ENCODE measurements around the gene TOGARAM1. TPM values are rescaled to one million over a fixed set of nuclear protein-coding genes. Genes with fewer than 3 reads are reported as not detected.

Gene TOGARAM1
- total RNA-seq, 2 experiments from 2014 or later = 13.2 to 17.8 TPM

DNA sequence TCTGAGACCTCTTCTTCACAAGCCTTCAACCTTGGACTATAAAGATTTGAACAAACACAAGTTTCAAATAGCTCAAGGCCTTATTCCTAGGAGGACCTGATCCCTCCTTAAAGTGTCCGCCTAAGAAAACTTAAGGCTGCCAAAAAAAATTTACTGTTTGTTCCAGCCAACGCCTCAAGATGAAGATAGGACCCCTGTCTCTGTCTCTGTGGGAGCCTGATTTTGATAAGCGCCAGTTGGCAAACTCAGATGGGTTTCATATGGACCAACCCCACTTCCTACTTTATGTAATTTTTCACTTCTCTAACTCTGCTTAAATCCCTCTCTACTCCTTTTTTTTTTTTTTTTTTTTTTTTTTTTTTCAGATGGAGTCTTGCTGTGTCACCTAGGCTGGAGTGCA is 161.3 kb downstream of the TOGARAM1 start:
- ChIA-PET POLR2A (interaction anchor here (0.8 kb wide), 1 partner anchor 12 kb away, joined by 3 read pairs; no protein-coding TSS in a partner anchor), CTCF (interaction anchor here (0.7 to 1.0 kb wide), 2 partner anchors 40 to 164 kb away, joined by 3 read pairs; no protein-coding TSS in a partner anchor)
- Histone ChIP-seq H3K4me1 (ENCODE audit: insufficient read depth, low read length) (no peaks in the 10 kb centered on the region), H3K36me3 (ENCODE audit: insufficient read depth, low read length) (peaks cover 49% of the 10 kb centered on the region), H3K4me3 (ENCODE audit: low read length) (no peak overlapping the region), H3K9me3 (ENCODE audit: control insufficient read depth in 1 of 2, insufficient read depth in 1 of 2, low read length in 2 of 2) (no peaks in the 10 kb centered on the region), H3K27me3 (ENCODE audit: control insufficient read depth in 1 of 2, insufficient read depth in 2 of 2, low read length in 2 of 2) (no peaks in the 10 kb centered on the region), H3K27ac (ENCODE audit: low read depth in 1 of 2, low read length in 2 of 2) (no peak overlapping the region)
- Mint-ChIP-seq H3K27me3 (no peaks in the 10 kb centered on the region), H3K27ac (no peak overlapping the region), H3K4me1 (ENCODE audit: low read depth) (peaks cover 4% of the 10 kb centered on the region), H3K36me3 (ENCODE audit: low read depth) (peaks cover 72% of the 10 kb centered on the region), H3K9me3 (no peaks in the 10 kb centered on the region), H3K4me3 (no peak overlapping the region)
- DNase-seq (no peak), ATAC-seq (ENCODE audit: poor library complexity) (no peak)
- intact Hi-C loops (cut with DNase I, micrococcal nuclease) = no loop called here
- TF ChIP-seq, protein P1, sequence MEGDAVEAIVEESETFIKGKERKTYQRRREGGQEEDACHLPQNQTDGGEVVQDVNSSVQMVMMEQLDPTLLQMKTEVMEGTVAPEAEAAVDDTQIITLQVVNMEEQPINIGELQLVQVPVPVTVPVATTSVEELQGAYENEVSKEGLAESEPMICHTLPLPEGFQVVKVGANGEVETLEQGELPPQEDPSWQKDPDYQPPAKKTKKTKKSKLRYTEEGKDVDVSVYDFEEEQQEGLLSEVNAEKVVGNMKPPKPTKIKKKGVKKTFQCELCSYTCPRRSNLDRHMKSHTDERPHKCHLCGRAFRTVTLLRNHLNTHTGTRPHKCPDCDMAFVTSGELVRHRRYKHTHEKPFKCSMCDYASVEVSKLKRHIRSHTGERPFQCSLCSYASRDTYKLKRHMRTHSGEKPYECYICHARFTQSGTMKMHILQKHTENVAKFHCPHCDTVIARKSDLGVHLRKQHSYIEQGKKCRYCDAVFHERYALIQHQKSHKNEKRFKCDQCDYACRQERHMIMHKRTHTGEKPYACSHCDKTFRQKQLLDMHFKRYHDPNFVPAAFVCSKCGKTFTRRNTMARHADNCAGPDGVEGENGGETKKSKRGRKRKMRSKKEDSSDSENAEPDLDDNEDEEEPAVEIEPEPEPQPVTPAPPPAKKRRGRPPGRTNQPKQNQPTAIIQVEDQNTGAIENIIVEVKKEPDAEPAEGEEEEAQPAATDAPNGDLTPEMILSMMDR (IDR thresholded peaks at IDR 0.05) = no peak

Other genes with a start within 250 kb of the TOGARAM1 start
- gene KLHL28, start 243 bp upstream of the TOGARAM1 start, total RNA-seq = 10 to 100 TPM; 49.3 to 49.7 TPM
- gene PRPF39, start 121.9 kb downstream of the TOGARAM1 start, total RNA-seq = 10 to 100 TPM; 58.9 to 64.3 TPM
- 10 to 100 TPM; 36.0 to 40.2 TPM for gene FKBP3, start 172.3 kb downstream of the TOGARAM1 start, total RNA-seq
- 1 to 10 TPM; 6.1 to 8.8 TPM for gene FANCM, start 173.7 kb downstream of the TOGARAM1 start, total RNA-seq